ENCODE data around the gene MIPEP.

The MIPEP gene

DNA sequence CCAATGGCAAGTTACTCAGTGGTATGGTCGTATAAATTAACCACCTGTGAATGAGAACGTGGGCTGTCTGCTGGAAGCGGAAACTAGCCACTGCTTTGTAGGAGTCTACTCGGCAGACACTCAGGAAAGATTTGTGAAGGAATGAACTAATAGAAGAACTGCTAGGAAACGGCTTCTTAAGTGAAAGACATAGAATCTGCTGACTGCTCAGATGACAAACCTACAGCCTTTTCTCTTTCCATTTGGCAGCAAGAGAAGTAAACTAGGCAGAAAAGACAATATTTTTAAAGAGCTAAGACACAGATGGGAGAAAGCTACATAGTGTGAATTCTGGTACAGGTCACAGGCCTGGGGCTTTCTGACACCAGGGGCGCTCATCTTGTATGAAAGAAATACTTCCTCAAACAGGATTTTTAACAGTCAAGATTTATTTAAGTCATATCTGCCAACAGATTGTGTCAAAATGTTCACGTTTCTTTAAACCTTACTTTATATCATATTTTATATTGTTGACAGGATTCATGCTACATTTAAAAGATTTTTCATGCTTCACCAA lies 78.4 kb downstream of the MIPEP start:
- DNase-seq (ENCODE audit: low spot score), result no peak

DNA sequence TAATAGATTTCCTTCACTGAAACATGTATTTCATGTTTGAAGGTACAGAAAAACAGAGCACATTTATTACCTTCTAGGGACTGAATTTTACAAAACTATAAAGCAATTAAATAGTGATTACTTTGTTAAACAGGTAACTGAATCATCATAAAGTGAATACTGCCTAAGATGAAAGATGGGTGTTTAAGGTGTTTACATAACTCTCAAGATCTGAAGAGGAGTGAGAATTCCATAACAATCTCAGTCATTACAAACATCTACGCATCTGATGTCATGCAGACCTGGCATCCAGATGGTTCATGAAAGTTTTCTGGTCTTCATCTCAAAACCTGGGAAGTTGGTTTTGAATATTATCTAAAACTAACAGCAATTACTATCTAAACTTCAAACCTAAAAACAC lies 80.4 kb downstream of the MIPEP start:
- DNase-seq (ENCODE audit: low spot score), result no peak

DNA sequence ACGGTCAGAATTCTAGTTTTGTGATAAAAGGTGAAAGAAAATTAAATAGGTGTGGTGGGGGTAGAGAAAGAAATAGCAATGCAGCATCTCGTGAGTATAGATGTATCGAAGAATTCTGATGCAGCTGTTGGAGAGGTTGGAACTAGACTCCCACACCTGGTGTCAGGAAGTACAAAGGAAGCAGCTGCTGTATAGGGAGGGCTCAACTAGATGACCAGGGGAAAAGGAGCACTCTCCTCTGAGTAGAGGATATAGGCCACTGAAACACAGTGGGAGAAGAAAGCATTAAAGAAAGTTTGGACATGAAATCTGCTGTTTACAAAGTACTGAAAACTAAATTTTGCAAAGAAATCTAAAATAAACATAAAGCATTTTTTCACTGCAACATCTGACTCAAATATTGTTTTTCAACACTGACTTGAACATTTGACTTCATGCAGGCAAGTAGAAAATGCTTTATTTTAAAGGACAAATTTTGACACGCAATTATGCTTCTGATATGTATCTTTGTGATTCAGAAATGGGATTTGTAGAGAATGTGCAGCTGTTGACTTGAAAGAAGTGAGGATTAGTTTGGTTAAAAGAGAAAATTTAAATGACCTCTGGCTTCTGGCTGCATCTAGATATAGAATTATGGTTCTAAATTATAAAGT lies 82.2 kb downstream of the MIPEP start:
- DNase-seq (ENCODE audit: low spot score), result no peak

DNA sequence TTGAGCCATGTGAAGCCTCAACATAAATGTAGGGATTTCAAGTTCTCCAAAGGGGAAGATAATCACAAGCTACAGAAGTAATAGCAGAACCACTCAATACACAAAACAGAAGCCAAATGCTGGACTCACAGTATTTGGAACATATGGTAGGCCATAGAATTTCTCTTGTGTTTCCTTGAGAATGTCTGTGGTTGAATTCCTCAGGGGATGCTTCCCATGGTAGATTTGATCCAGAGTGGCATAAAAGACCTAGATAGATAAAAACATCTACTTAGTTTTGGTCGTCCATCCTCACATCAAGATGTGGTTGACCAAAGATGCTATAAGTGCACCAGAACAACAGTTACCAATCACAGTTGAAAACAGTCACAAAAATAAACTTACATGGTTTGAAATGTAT lies 83.4 kb downstream of the MIPEP start:
- DNase-seq (ENCODE audit: low spot score), result no peak

DNA sequence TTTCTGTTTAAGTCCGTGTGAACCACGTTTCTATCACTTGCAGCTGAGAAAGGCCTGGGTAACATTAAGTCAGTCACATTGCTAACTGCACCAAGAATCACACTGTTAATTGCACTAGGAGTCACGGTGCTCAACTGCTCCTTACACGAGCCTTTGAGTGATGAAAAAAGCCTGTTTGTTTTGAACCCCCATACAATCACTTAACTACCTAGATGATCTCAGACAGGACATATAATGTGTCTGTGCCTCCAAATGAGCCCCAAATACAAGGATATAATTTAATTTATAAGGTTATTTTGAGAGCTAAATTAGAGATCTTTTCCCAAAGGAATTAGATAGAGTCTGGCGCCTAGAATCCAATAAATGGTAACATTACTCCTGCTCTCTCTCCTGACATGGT lies 84.1 kb downstream of the MIPEP start:
- DNase-seq (ENCODE audit: low spot score), result no peak

DNA sequence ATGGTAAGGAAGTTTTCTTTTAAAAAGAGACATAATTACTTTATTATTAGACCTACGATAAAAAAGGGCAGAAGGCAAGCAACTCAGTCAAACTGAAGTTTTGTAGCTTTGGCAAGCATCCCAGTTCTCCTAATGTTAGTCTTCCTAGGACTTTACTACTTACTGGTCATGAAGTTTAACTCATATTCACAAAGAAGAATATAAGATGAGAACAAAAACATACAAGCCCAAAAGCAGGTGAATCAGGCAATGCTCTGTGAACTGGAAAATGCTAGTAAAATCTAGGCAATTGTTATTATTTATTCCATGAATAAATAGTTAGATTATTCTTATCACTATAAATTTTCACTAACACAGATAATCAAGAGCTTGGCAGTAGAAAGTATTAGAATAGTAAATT lies 85.0 kb downstream of the MIPEP start:
- DNase-seq (ENCODE audit: low spot score), result no peak

DNA sequence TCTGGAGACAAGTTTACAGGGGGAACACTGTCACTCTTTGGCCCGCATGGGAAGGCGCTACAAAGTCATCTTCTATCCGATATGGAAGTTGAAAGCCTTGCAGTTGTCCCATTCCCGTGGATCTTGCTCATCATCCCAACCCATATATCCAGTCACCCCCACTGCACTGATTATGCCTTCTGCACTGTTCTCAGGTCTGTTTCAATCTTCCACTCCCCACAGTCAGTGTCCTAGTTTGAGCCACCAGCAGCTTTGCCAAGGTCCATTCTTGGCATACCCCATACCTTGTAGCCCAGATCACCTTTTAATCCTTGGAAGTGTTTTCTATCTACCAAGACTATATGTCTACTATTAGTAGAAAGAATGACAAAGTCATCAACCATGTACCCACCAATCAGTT lies 88.1 kb downstream of the MIPEP start:
- no peak for DNase-seq (ENCODE audit: low spot score)

DNA sequence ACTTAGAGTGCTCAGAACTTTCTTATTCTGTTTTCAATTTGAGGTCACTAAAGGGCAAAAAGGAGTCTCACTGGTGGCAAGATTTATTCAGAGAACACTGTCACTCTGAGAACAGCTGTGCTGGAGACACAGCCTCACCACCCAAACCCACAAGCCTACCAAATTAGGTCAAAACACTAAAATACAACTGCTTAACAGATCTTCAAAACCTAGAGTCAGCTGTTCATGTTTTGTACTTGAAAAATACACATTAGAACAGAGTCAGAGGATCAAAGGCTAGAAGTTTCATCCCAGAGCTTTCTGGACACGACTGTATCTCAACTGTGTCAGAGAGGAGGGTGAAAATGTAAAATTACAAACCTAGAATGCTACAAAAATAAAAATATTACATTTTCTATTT lies 89.3 kb downstream of the MIPEP start:
- no peak for DNase-seq (ENCODE audit: low spot score)

DNA sequence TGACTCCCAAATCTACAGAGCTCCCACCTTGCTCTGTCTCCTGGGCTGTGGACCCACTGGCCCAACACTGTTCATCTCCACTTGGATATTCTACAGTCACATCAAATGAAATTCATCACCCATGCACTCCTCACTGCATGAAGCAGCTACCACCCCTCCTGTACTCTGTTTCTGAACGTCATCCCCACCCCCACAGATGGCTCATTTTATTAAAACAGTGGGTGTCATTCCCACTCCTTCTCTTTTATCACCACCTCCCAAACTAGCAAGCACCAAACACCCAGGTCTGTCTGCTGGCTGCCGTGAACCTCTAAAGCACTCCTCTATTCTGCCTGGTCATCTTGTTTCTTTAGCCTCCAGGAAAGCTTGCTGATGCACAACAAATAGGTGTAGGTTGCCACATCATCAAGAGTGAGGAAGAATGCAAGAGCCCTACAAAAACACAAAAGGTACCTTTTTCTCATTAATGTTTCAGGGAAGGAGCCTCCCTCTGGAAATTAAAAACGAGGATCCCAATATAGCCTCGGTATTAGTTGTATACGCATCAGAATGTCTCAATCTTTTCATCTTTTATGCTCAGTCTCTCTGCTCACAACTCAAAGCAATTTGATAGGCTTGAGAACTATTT lies 91.8 kb downstream of the MIPEP start:
- no peak for DNase-seq (ENCODE audit: low spot score)

DNA sequence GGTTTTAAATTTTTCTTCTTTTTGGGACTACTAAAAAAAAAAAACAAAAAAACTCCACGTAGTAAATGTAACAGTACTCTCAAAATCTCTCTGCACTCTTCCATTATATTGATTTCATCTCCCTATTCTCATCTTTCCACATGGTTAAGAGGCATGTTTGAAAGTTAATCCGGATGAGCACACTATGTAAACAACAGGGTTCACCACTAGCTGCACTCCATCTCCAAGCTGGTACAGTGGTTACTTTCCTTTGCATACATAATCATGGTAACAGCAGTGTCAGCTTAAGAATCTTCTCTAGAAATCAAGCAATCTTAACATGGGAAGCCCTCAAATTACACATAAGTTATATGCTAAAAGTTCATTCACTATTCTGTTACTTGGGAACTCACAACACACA lies 92.6 kb downstream of the MIPEP start:
- no peak for DNase-seq (ENCODE audit: low spot score)

DNA sequence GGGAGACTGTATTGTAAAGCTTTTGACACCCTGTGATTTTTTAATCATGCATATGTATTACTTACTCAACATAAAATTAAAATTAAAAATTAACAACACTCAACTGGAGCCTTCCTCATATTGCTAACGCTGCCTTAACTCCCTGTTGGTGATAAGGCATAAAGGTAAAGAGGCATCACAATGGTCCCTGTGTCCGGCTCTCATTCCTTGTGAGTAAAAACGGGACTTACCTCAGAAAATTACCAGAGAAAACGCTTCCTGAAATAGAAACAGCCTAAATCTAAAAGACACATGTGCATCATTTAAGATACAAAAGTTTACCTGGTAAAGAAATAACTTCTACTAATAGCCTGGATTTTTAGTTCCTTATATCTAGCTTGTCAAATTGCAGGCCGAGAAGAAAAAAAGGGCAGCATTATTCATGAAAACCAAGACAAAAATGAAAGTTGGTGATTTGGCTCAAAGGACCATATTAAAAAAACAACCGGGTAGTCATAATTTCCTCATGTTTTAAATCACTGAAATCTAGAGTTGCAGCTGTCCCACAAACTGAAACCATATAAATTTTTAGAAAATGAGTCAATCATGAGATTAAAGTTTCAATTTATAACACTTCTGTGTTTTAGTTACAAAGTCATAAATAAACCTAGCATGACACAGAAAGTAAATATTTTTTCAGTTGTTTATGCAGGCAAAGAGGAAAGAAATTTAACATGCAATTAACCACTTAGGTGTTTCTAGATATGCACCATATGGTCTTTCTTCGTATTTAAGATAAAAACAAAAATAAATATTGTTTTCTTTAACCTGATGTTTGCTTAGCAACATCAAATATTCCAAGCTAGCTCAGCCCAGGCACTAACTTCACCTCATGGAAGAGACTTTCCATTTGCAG lies 94.7 kb downstream of the MIPEP start:
- peak; percentile 26 for DNase-seq (ENCODE audit: low spot score)

DNA sequence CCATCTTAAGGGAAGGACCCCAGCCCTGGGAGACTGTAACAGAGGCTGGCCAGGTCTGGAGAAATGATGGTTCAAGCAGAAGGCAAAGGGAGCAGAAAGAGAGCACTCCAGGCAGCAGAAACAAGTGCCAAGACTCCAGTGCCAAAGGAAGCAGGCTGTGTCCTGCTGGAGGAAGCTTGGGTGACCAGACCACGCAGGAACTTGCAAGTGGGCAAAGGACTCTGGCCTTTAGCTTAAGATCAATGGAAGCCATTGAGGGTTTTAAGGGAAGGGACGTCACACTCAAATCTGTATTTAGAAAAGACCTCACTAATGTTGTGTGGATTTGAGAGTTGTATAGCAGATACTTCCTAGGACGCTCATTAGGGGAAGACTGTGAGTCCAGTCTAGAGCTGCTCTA lies 95.5 kb downstream of the MIPEP start:
- no peak for DNase-seq (ENCODE audit: low spot score)

DNA sequence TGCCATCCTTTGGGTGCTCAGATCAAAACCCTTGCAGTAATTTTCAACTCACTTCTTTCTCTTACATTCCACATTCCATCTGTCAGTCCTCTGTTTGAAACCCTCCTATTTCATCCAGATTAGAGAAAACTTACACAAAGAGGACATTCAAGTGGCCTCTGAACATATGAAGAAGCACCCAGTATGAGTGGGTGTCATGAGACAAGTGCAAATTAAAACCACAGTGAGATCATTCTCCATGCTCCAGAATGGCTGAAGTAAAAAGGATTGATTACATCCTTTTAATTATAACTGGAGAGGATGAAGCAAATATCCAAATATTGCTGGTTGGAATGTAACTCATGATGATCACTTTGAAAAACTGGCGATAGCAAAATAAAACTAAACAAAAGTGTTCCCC lies 96.5 kb downstream of the MIPEP start:
- DNase-seq (ENCODE audit: low spot score), result no peak

DNA sequence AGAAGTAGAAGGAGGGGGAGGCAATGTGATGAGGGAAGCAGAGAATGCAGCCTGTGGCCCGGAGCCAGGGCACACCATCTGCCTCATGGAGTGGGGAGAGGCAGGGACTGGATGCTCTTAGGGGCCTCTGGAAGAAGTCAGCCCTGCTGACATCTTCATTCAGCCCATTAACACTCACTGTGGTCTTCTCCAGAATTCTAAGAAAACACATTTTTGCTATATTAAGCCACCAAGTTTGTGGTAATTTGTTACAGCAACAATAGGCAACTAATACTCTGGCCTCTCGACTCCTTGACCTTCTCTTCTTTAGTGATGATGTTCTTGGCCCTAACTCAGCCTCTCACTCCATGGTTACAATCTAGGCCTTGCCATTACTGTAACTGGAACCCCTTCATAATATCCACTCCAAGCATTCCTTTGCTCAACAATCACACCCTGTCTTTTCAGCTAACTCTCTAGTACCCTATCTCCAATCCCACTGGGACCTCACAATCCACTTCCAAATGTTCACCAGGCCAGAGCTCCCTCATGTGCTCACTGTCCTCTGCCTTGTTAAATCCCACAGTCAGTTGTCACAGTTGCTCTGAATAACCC lies 98.5 kb downstream of the MIPEP start:
- peak; percentile 54 for DNase-seq (ENCODE audit: low spot score)

DNA sequence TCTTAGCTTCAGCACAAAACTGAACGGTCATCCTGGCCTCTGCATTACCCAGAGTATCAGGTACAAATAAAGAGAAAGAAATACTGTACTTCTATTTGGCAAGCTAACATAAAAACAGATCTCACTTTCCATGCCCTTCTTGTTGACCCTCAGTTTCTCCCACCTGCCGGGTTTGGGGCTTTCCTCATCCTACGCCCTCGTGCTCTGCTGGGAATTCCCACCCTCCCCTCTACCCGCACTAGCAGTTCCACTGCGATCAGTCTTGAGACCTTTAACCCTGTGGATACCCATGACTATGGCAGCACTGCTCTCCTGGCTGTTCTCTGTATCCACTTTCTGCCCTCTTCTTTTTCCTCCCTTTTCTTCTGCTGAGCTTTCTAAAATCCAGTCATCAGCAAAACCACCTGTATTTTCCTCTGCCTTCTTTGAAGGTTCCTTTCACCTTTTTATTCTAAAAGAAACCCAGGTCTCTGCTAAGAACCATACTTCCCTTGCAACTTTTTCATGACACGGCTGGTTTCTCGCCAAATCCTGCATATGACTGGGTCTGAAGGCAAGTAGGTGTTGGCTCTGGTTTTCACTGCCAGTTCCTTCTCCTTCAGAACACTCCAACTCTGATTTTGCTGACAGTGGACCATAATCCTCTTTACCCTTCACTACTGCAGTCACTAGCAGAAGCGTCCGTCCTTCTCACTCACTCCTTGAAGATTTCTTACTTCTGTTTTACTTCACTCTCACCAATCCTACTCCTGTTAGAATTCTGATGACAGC lies 99.4 kb downstream of the MIPEP start:
- no peak for DNase-seq (ENCODE audit: low spot score)

DNA sequence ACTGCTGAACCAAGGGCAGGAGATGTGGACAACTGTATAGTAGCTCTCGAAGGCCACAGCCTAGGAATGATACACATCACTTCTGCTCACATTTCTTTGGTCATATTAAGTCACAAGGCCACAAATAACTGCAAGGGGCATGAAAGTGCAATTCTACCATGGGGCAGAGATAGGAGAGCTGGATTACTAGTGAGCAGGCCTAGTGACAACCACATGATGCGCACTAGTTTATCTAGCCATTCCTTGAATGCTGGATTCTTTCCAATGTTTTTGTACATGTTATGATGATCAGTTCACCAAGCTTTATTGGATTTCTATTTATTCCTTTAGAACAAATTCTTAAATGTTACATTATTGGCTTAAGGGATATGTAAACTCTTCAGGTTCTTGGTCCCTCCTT lies 100.7 kb downstream of the MIPEP start:
- no peak for DNase-seq (ENCODE audit: low spot score)

DNA sequence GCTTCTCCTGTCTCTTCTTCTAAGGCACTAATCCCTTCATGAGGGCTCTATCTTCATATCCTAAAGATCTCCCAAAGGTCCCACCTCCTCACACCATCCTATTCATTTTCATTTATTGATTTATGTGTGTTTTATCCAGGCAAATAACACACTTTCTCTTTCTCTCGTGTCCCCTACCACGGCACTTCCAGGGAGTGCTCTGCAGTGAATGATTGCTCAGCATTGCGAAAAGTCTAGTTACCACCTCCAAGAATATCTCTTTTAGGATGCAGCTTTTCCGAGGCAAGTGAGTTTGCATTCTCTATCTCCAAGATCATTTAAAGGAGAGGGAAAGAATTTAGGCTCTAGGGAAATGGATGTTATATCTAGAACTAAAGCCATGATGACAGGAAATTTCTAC lies 101.7 kb downstream of the MIPEP start:
- DNase-seq (ENCODE audit: low spot score), result no peak

DNA sequence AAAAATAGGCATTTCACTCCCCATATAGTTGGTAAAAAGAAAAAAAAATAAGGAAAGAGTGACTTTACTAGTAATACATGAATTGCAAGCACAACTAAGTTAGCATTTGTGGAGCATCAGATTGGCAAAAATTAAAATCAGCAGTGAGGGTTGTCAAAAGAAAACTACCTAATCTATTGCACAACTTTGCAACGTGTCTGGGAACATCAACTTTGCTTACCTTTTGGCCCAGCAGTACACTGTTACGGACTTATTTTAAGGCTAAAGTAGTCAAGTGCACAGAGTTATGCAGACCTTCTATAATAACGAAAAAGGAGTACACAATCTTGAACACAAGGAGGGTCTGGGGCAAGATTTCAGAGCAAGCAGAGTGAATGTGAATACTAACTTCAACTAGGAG lies 102.6 kb downstream of the MIPEP start:
- no peak for DNase-seq (ENCODE audit: low spot score)

DNA sequence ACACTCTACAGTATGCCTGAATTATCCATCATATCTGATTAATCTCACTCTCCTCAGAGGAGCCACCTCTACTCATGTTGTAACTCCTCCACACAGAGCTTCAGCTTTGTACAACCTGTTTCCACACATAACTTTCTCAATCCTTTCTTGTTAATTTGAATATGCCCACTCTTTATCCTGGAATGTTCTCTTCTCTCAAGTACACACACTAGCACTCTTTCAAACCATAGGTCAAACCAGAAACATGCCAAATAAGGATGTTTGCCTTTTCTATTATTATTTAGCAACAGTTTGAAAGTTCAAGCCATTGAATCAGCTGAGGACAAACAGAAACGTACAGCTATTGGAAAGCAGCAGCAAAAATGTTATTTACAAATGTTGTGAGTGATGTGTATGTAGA lies 110.3 kb downstream of the MIPEP start:
- DNase-seq (ENCODE audit: low spot score), result peak; percentile 12

DNA sequence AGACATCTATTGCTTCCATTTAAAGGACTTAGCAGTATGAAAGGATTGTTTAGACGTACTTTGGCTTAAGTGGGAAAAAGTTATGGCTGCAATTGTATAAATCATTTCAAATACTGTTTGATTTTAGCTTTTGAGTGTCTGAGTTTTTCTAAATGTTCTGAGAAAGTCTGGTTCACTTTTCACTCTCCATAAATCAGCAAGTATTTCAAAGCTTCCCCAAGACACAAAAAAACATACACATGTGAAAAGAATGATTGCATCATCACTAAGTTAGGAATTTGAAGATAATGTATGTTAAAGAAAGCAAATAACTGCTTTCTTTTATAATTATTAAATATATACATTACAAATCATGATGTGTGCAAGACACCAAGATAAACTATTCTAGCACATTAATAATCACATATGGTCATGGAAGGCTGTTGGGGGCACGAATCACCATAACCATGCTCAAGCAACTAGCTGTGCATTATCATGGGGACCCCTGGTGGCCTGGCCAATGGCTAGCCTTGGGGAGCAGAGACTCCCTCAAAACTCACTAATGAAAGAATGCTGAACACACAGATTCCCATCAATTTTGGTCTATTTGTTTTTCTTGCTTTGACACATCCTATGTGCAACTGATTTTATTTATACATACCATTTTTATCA lies 111.1 kb downstream of the MIPEP start:
- DNase-seq (ENCODE audit: low spot score), result no peak

DNA sequence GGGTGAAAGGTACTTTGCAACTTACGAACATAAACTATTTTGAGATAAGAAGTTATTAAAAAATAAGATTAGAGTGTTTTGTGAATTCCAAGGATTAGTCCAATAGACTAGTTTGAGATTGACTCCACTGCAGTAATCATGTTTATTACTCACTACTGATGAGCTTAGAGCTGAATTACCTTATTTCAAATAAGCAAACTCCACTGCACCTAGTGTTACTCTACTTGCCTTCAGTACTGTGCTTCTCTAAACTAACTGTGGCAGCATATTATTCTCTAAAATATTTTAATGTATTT lies 111.7 kb downstream of the MIPEP start:
- DNase-seq (ENCODE audit: low spot score), result no peak
